ENCODE results near the gene GALNT17. TPM values are rescaled to one million over a fixed set of nuclear protein-coding genes. Genes with fewer than 3 reads are reported as not detected.

The GALNT17 gene
- total RNA-seq, 1 experiment from 2014 or later, result not detected

DNA sequence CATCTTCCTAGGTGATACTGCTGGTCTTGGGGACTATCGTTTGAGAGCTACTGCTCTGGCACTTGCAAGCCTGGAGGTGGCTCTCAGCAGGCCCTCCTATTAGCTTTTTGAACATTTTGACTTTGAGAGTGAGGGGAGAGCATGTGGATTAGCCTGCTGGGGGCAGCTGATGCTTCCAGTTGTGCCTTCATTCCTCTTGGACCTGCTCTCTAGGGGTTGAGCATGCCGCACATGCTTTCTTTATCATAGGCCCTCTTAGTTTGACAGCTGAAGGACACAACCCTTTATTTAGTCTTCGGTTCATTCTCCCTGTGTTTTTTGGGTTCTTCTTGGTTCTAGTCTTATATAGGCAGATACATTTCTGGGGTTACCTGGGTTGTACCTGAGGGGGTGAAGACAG, 132.1 kb downstream of the GALNT17 start:
- peaks cover 11% of the 10 kb centered on the region for H3K27me3 ChIP-seq (ENCODE audit: insufficient read depth, low read depth)
- H4K20me1 ChIP-seq (ENCODE audit: insufficient read depth), result no peaks in the 10 kb centered on the region
- H3K4me2 ChIP-seq, result no peak overlapping the region
- no peak overlapping the region for H3K4me3 ChIP-seq
- H3K27ac ChIP-seq, result no peak overlapping the region
- no peaks in the 10 kb centered on the region for H3F3A ChIP-seq (ENCODE audit: insufficient read depth, low read depth)
- H3K9me2 ChIP-seq (ENCODE audit: insufficient read depth), result no peaks in the 10 kb centered on the region
- no peaks in the 10 kb centered on the region for H3K4me1 ChIP-seq (replicated peaks; ENCODE audit: insufficient read depth)
- no peaks in the 10 kb centered on the region for H3K79me2 ChIP-seq (ENCODE audit: low read depth)
- TF ChIP-seq EZH2 (IDR thresholded peaks at IDR 0.05; ENCODE audit: low read depth) (no peak), CTCF (conservative IDR thresholded peaks at IDR 0.05) (no peak)
- no peak for DNase-seq
- no peak overlapping the region for H2AFZ ChIP-seq
- no TSS peak for BruUV-seq (replicated peaks)
- intact Hi-C loops (cut with micrococcal nuclease; ENCODE audit: unreplicated experiment), result no loop called here
- no peaks in the 10 kb centered on the region for H3K36me3 ChIP-seq (ENCODE audit: low read depth)
- ChIA-PET POLR2A (ENCODE audit: unreplicated experiment) (no interaction called here), CTCF (no interaction called here)
- H3K9me3 ChIP-seq (ENCODE audit: insufficient read depth, low read depth), result no peaks in the 10 kb centered on the region

GRCh38 chr7:71266912-71267311, 135.0 kb downstream of the GALNT17 start:
- H3K27ac ChIP-seq, result no peak overlapping the region
- no peaks in the 10 kb centered on the region for H3K79me2 ChIP-seq (ENCODE audit: low read depth)
- no peaks in the 10 kb centered on the region for H3K9me3 ChIP-seq (ENCODE audit: insufficient read depth, low read depth)
- H3K4me1 ChIP-seq (replicated peaks; ENCODE audit: insufficient read depth), result no peaks in the 10 kb centered on the region
- H3K4me3 ChIP-seq, result no peak overlapping the region
- no peaks in the 10 kb centered on the region for H3K9me2 ChIP-seq (ENCODE audit: insufficient read depth)
- TF ChIP-seq CTCF (conservative IDR thresholded peaks at IDR 0.05), result no peak
- TF ChIP-seq EZH2 (IDR thresholded peaks at IDR 0.05; ENCODE audit: low read depth), result no peak
- H3K4me2 ChIP-seq, result no peak overlapping the region
- CTCF ChIA-PET, result no interaction called here
- peaks cover 6% of the 10 kb centered on the region for H3K27me3 ChIP-seq (ENCODE audit: insufficient read depth, low read depth)
- H2AFZ ChIP-seq, result no peak overlapping the region
- no peaks in the 10 kb centered on the region for H4K20me1 ChIP-seq (ENCODE audit: insufficient read depth)
- POLR2A ChIA-PET (ENCODE audit: unreplicated experiment), result no interaction called here
- intact Hi-C loops (cut with micrococcal nuclease; ENCODE audit: unreplicated experiment), result no loop called here
- H3F3A ChIP-seq (ENCODE audit: insufficient read depth, low read depth), result no peaks in the 10 kb centered on the region
- no TSS peak for BruUV-seq (replicated peaks)
- no peak for DNase-seq
- H3K36me3 ChIP-seq (ENCODE audit: low read depth), result no peaks in the 10 kb centered on the region

- ChIA-PET CTCF (no interaction called here), POLR2A (ENCODE audit: unreplicated experiment) (no interaction called here)
- Histone ChIP-seq H3K4me2 (no peak overlapping the region), H3K9me2 (ENCODE audit: insufficient read depth) (no peaks in the 10 kb centered on the region), H2AFZ (no peak overlapping the region), H4K20me1 (ENCODE audit: insufficient read depth) (no peaks in the 10 kb centered on the region), H3F3A (ENCODE audit: insufficient read depth, low read depth) (no peaks in the 10 kb centered on the region), H3K36me3 (ENCODE audit: low read depth) (no peaks in the 10 kb centered on the region), H3K79me2 (ENCODE audit: low read depth) (no peaks in the 10 kb centered on the region), H3K27me3 (ENCODE audit: insufficient read depth, low read depth) (peaks cover 3% of the 10 kb centered on the region), H3K4me3 (no peak overlapping the region), H3K27ac (no peak overlapping the region), H3K4me1 (replicated peaks; ENCODE audit: insufficient read depth) (no peaks in the 10 kb centered on the region), H3K9me3 (ENCODE audit: insufficient read depth, low read depth) (no peaks in the 10 kb centered on the region)
- DNase-seq, result no peak
- TF ChIP-seq EZH2 (IDR thresholded peaks at IDR 0.05; ENCODE audit: low read depth) (no peak), CTCF (conservative IDR thresholded peaks at IDR 0.05) (no peak)
- intact Hi-C loops (cut with micrococcal nuclease; ENCODE audit: unreplicated experiment), result no loop called here
- no TSS peak for BruUV-seq (replicated peaks)
Measured at GRCh38 chr7:71267734-71268469, 136.0 kb downstream of the GALNT17 start.
